ENCODE measurements around the gene NCK1. TPM values are rescaled to one million over a fixed set of nuclear protein-coding genes. Genes with fewer than 3 reads are reported as not detected.

The NCK1 gene
- total RNA-seq, 4 donors from 2014 or later = 34.9 to 57.7 (median 50.8) TPM

DNA sequence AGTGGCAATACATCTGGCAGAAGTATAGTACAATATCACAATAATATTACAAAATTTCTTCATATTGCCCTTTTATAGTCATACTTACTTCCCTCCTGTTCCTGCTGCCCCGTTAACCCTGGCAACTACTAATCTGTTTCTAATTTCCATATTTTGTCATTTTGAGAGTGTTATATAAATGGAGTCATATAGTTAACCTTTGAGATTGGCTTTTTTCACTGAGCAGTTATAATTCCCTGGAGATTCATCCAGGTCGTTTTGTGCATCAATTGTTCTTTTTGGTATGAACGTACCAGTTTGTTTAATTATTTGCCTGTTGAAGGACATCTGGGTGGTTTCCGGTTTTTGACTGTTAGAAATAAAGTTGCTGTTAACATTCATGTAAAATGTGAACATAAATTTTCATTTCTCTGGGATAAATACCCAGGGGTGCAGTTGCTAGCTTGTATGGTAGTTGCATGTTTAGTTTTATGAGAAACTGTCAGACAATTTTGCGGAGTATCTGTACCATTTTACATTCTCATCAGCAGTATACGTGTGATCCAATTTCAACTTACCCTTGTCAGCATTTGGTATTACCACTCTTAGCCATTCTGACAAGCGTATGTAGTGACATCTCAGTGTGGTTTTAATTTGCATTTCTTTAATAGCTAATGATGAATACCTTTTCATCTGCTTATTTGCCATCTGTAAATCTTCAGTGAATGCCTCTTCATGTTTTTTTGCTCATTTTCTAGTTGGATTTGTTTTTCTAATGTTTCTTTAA is 63.6 kb downstream of the NCK1 start:
- DNase-seq (ENCODE audit: low spot score) (no peak), ATAC-seq (ENCODE audit: low FRiP score) (no peak)
- TF ChIP-seq, protein P1, sequence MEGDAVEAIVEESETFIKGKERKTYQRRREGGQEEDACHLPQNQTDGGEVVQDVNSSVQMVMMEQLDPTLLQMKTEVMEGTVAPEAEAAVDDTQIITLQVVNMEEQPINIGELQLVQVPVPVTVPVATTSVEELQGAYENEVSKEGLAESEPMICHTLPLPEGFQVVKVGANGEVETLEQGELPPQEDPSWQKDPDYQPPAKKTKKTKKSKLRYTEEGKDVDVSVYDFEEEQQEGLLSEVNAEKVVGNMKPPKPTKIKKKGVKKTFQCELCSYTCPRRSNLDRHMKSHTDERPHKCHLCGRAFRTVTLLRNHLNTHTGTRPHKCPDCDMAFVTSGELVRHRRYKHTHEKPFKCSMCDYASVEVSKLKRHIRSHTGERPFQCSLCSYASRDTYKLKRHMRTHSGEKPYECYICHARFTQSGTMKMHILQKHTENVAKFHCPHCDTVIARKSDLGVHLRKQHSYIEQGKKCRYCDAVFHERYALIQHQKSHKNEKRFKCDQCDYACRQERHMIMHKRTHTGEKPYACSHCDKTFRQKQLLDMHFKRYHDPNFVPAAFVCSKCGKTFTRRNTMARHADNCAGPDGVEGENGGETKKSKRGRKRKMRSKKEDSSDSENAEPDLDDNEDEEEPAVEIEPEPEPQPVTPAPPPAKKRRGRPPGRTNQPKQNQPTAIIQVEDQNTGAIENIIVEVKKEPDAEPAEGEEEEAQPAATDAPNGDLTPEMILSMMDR (IDR thresholded peaks at IDR 0.05) = no peak

DNA sequence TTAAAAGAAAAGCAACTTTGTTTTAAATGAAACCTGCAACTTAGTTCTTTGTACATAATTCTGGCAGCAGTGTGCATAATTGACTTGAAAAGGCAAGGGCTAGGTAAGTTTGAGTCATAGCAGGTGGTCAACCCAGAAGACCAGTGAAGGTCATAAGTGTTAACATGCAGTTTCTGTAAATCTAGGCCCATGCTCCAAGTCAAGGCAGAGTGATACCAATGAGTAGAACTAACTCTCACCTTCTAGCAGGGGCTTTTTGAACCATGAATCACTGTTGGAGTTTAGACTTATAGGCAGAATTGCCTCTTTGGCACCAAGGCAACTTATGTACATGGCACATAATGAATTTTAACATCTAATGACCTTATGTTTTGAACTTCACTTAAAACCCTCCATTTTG is 66.2 kb downstream of the NCK1 start:
- DNase-seq (ENCODE audit: low spot score) = no peak
- no peak for ATAC-seq (ENCODE audit: low FRiP score)
- TF ChIP-seq, protein P1 (IDR thresholded peaks at IDR 0.05) = no peak

DNA sequence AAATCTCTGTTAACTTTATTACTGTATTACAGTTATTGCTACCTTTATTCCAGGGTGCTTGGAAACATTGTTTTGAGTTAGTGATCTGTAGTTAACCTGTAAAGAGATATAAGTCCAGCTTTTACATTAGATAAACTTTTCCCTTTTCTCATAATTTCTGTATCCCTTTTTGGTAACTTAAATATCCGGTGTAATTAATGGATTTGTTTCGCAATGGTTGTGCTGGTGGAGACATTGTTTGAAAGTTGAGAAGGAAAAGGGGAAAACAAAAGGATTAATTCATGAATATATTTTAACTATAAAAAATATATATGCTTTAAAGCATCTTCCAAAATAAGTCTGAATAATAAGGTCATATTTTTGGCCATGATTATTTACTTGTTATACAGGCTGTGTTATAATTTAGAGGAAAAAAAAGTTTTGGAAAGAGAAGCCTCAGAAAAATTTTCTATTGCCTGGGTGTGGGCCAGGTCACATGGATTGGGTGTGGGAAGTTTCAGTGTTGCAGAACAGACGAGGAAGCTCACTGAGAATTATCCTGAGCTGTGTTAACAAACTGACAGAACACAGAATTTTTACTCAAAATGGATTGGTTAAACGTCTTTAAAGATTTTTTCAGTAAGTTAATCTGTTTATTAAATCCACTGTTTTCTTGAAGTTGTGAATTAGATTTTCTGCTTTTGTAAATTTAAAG is 68.1 kb downstream of the NCK1 start:
- DNase-seq (ENCODE audit: low spot score) (peak; percentile 42), ATAC-seq (ENCODE audit: low FRiP score) (peak; percentile 70)
- TF ChIP-seq, protein P1 (IDR thresholded peaks at IDR 0.05) = no peak

DNA sequence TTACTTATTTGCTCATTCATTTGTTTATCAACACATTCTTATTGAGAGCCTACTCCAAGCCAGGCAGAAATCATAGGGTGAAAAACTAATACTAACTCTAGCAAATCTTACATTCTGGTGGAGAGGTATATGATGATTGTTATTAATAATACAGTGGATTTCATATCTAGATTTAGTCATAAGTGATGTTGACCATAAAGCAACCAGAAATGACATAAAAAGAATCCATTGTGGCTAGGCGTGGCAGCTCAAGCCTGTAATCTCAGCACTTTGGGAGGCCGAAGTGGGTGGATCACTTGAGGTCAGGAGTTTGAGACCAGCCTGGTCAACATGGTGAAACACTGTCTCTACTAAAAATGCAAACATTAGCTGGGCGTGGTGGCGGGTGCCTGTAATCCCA is 69.6 kb downstream of the NCK1 start:
- TF ChIP-seq, protein P1 (IDR thresholded peaks at IDR 0.05) = no peak
- DNase-seq (ENCODE audit: low spot score) (no peak), ATAC-seq (ENCODE audit: low FRiP score) (no peak)

DNA sequence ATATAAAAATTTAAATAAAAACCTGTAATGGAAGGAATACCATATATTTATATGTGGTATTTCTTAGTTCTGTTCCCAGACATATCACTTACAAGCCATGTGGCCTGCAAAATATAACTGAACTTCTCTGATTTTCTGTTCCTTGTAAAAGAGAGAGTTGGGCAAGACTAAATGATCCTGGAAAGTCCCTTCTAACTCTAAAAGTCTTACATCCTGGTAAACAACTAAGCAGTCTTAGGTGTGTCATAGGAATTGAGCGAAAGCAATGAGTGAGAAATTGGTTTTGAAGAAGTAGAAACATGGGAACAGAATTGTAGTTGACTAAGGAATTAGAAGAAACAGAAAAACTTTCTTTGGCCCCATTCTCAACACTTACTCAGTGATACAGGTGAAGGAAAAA is 70.5 kb downstream of the NCK1 start:
- DNase-seq (ENCODE audit: low spot score) = no peak
- TF ChIP-seq, protein P1 (IDR thresholded peaks at IDR 0.05) = no peak
- ATAC-seq (ENCODE audit: low FRiP score) = peak; percentile 56

DNA sequence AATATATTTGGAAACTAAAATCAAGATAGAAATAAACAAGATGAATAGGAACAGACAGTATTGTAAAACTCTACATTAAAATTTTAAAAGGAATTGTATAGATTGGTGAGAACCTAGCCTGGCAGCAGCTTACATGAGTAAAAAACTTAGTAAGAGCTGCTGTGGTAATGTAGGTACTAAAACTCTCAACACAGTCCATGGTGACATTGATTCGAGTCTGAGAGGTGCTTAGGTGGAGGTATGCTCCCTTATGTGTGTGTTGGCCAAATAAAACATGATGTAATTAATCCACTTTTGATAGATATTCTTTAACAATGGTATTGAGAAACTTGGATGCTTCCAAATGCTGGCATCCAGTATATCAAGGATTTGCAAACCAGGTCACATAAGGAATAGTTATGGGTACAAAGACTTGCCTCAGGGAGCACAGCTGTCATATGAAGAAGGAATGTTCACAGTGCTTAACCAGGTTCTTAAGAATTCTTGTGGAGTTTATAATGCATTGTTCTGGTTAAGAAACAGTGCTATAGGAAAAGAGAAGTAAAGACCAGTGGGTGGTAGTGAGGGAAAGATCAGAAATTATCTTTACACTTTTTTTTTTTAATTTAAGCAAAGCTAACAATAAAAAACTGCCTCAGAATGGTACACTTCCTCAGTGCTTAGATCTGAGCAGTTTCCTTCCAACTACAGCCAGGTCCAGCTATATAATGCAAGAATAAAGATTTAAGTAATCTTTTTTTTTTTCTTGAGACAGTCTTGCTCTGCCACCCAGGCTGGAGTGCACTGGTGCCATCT is 71.2 kb downstream of the NCK1 start:
- no peak for DNase-seq (ENCODE audit: low spot score)
- TF ChIP-seq, protein P1 (IDR thresholded peaks at IDR 0.05) = no peak
- no peak for ATAC-seq (ENCODE audit: low FRiP score)

Data from omental fat pad (tissue), 4 donors.